CD4-positive, alpha-beta T cell treated with Interleukin-1 beta for 1 hour (primary cell): Measurements from ENCODE around the gene EVC.
"Not testable (repeated sequence)": the region's sequence is repeated elsewhere in the genome, so short reads cannot be mapped to it uniquely, and the experiment has no call there.

ENCODE experiments used
- DNase-seq, 2 donors: peaks; one replicate each; pipeline ENCODE4 v3.0.0-alpha.2; 2020 to 2022

The EVC gene

GRCh38 chr4:5854929-5855328 is 143.9 kb downstream of the EVC start:
- no peak for DNase-seq

GRCh38 chr4:5856362-5856761 is 145.4 kb downstream of the EVC start:
- DNase-seq = not testable (repeated sequence)

- no peak for DNase-seq
Measured at GRCh38 chr4:5857199-5857598, 146.2 kb downstream of the EVC start.

- DNase-seq = no peak
Measured at GRCh38 chr4:5858020-5858769, 147.2 kb downstream of the EVC start.

- DNase-seq = no peak
Measured at GRCh38 chr4:5863461-5864113, 152.6 kb downstream of the EVC start.
